Measurements from ENCODE around the gene RALGAPA2.

GRCh38 chr20:20343932-20344331, 368.5 kb downstream of the RALGAPA2 start:
- TF ChIP-seq GLIS3 (CRISPR knock-in tag; IDR thresholded peaks at IDR 0.05) = no peak
- no peak for TF ChIP-seq ARNTL (CRISPR knock-in tag; IDR thresholded peaks at IDR 0.05; ENCODE audit: borderline replicate concordance, low read depth)
- no peak for TF ChIP-seq TSHZ2 (CRISPR knock-in tag; IDR thresholded peaks at IDR 0.05)
- no peak for TF ChIP-seq ISL1 (CRISPR knock-in tag; IDR thresholded peaks at IDR 0.05)
- TF ChIP-seq ZFP3 (CRISPR knock-in tag; IDR thresholded peaks at IDR 0.05) = no peak
- no peak for TF ChIP-seq ZFP30 (CRISPR knock-in tag; IDR thresholded peaks at IDR 0.05)
- no peak for TF ChIP-seq SNAI2 (CRISPR knock-in tag; IDR thresholded peaks at IDR 0.05)
- no peak for TF ChIP-seq CSDC2 (CRISPR knock-in tag; IDR thresholded peaks at IDR 0.05)
